Liver (tissue), 10 donors: ENCODE data around the gene PKNOX1. TPM values are rescaled to one million over a fixed set of nuclear protein-coding genes. Genes with fewer than 3 reads are reported as not detected.
"Not testable (repeated sequence)": the region's sequence is repeated elsewhere in the genome, so short reads cannot be mapped to it uniquely, and the experiment has no call there.

Experiments used
- DNase-seq: peaks from one replicate; pipeline ENCODE4 v3.0.0-alpha.2; 2017; ENCODE audit warnings: low spot score
- H3K27ac ChIP-seq, 2 donors: one replicate each; pipeline ENCODE4 v1.7.0; 2013; ENCODE audit warnings: inconsistent platforms in 2 of 2, low read length in 2 of 2, control low read depth in 1 of 2, low read depth in 1 of 2, mild to moderate bottlenecking in 1 of 2
- H3K27me3 ChIP-seq, 4 donors: one replicate each; pipeline versions ENCODE4 v1.6.1 to v1.7.0; 2013; ENCODE audit warnings: low read length in 3 of 4, inconsistent platforms in 1 of 4, mild to moderate bottlenecking in 1 of 4, moderate library complexity in 1 of 4; ENCODE audit not compliant: control insufficient read depth in 4 of 4, insufficient read depth in 4 of 4
- H3K36me3 ChIP-seq, 4 donors: one replicate each; pipeline versions ENCODE4 v1.6.1 to v1.7.0; 2013; ENCODE audit warnings: low read length in 3 of 4, mild to moderate bottlenecking in 3 of 4, low read depth in 1 of 4, moderate library complexity in 1 of 4; ENCODE audit not compliant: control insufficient read depth in 4 of 4, insufficient read depth in 3 of 4
- H3K4me1 ChIP-seq, 4 donors: one replicate each; pipeline versions ENCODE4 v1.6.1 to v1.7.0; 2013; ENCODE audit warnings: low read length in 3 of 4, mild to moderate bottlenecking in 3 of 4, moderate library complexity in 1 of 4; ENCODE audit not compliant: control insufficient read depth in 4 of 4, insufficient read depth in 4 of 4
- H3K4me3 ChIP-seq, 3 donors: one replicate each; pipeline versions ENCODE4 v1.6.1 to v1.7.0; 2013; ENCODE audit warnings: low read length in 3 of 3, control low read depth in 1 of 3, low read depth in 1 of 3, mild to moderate bottlenecking in 1 of 3
- H3K9ac ChIP-seq, 2 donors: one replicate each; pipeline ENCODE4 v1.7.0; 2013; ENCODE audit warnings: low read length in 2 of 2, mild to moderate bottlenecking in 2 of 2, moderate library complexity in 2 of 2, control low read depth in 1 of 2, low read depth in 1 of 2
- H3K9me3 ChIP-seq, 4 donors: one replicate each; pipeline versions ENCODE4 v1.6.1 to v1.7.0; 2013; ENCODE audit warnings: low read length in 3 of 4; ENCODE audit not compliant: control insufficient read depth in 4 of 4
- WGBS: extraction: QIAGEN DNeasy Blood & Tissue Kit; methylation state at CpG from one replicate; pipeline ENCODE4 v1.1.7; 2013; 5-methylcytosine and 5-hydroxymethylcytosine counted together
- polyA plus RNA-seq, 2 donors: library from polyadenylated mRNA; stranded (reverse) in 1 of 2; unstranded in 1 of 2; fragments of 200-250 nt in 1 of 2; fragments of >200 nt in 1 of 2; fragmentation: Nextera tagmentation in 1 of 2; extraction: Ambion mirVana in 1 of 2; gene quantifications; one replicate each; pipeline versions ENCODE4 v1.2.1 to v1.2.3, GENCODE V29; 2013 to 2015
- small RNA-seq: library from RNA; depleted of rRNA; stranded (forward); fragments of <200 nt; gene quantifications from one replicate; pipeline ENCODE3, GENCODE V24; 2014
- total RNA-seq, 2 donors: library from RNA; depleted of rRNA; stranded (reverse); fragments of >200 nt; gene quantifications; one replicate each; pipeline ENCODE4 v1.2.3, GENCODE V29; 2014
- donor health status: healthy.
- donor health status: healthy.
- donor health status: healthy.
- donor health status: healthy.
- donor health status: healthy.

The PKNOX1 gene
- total and polyA plus RNA-seq, 4 donors, result 2.8 to 10.3 (median 8.0) TPM

DNA sequence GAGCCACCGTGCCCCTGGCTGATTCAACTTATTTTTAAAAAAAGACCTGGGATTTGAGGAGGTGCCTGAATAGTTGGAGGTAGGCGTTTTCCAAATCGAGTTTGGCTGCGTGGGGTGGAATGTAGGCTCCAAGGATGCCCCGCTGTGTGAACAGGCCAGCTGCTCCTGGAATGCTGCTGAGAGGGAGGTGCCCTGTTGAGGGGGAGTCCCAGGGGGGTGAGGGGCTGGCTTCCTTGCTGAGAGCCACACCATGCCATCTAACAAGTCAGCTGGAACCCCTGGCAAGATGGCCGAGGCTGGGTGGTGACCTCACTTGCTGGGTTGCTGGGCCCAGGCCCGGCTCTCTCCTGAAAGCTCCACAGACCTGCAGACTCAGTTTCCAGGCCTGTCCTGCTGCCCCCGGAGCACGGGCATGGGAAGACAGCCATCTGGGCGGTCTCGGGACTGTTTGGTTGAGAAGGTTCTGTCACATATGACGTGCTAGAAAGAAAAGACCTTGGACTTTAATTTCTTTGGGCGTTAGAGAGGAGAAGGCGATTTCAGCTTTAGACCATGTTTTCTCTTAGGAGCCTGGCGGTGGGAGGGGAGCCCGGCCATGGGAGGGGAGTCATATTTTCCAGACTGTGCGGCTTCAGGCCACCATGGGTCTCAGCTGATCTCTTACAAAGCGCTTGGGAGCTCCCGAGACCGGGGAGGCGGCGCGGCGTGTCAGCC is 108.4 kb downstream of the PKNOX1 start:
- not testable (repeated sequence) for H3K4me3 ChIP-seq, H3K9ac ChIP-seq, H3K4me1 ChIP-seq, H3K27ac ChIP-seq, H3K27me3 ChIP-seq, H3K9me3 ChIP-seq, DNase-seq, H3K36me3 ChIP-seq
- WGBS, result no CpG with 5 or more reads among the region's 24 CpGs

Small RNAs within 50 kb of the gene (small RNA-seq; reads per million reads assigned to genes)
- gene MIR5692B, result not detected

Other genes with a start within 250 kb of the PKNOX1 start
- 10 to 100 TPM in 1 of 2 donors, 1 to 10 TPM in 1; 9.2 to 12.9 TPM for gene WDR4, start 95.0 kb upstream of the PKNOX1 start, total RNA-seq
- gene WDR4, start 95.0 kb upstream of the PKNOX1 start, polyA plus RNA-seq, result 1 to 10 TPM; 4.6 to 9.3 TPM
- 10 to 100 TPM; 18.5 to 31.3 TPM for gene NDUFV3, start 81.3 kb upstream of the PKNOX1 start, total RNA-seq
- 10 to 100 TPM; 15.8 to 25.3 TPM for gene NDUFV3, start 81.3 kb upstream of the PKNOX1 start, polyA plus RNA-seq
- under 1 TPM in 1 of 2 donors, not detected in 1; 0.19 TPM for gene ERVH48-1, start 48.9 kb upstream of the PKNOX1 start, total RNA-seq
- gene ERVH48-1, start 48.9 kb upstream of the PKNOX1 start, polyA plus RNA-seq, result under 1 TPM in 1 of 2 donors, not detected in 1; 0.03 TPM
- 100 to 1,000 TPM in 1 of 2 donors, 10 to 100 TPM in 1; 70.9 to 172 TPM for gene CBS, start 101.3 kb downstream of the PKNOX1 start, total RNA-seq
- 100 to 1,000 TPM in 1 of 2 donors, 10 to 100 TPM in 1; 86.2 to 212 TPM for gene CBS, start 101.3 kb downstream of the PKNOX1 start, polyA plus RNA-seq
- gene U2AF1, start 133.0 kb downstream of the PKNOX1 start, total RNA-seq, result 10 to 100 TPM; 13.7 to 28.6 TPM
- gene U2AF1, start 133.0 kb downstream of the PKNOX1 start, polyA plus RNA-seq, result 10 to 100 TPM; 10.9 to 19.2 TPM
- gene CRYAA, start 194.4 kb downstream of the PKNOX1 start, total RNA-seq, result under 1 TPM in 1 of 2 donors, not detected in 1; 0.84 TPM
- gene CRYAA, start 194.4 kb downstream of the PKNOX1 start, polyA plus RNA-seq, result 1 to 10 TPM in 1 of 2 donors, under 1 TPM in 1; 0.57 to 1.9 TPM